GM19397 (cell line): ENCODE data around the gene DUSP21.
"Not testable (repeated sequence)": the region's sequence is repeated elsewhere in the genome, so short reads cannot be mapped to it uniquely, and the experiment has no call there.

Experiments
- ATAC-seq: cut with Tn5 transposase; IDR thresholded peaks from one replicate; pipeline ENCODE4 v1.9.1; 2021; ENCODE audit warnings: mild to moderate bottlenecking, moderate library complexity; ENCODE audit not compliant: unreplicated experiment

The DUSP21 gene

GRCh38 chrX:44843753-44844152, at the start of gene DUSP21:
Gene DUSP21 (plus strand): TSS chrX:44844021. CDS start chrX:44844133, 112 bp downstream.
- no peak for ATAC-seq

- ATAC-seq: no peak
Observed at GRCh38 chrX:44795945-44796450, 47.8 kb upstream of the DUSP21 start.

DNA sequence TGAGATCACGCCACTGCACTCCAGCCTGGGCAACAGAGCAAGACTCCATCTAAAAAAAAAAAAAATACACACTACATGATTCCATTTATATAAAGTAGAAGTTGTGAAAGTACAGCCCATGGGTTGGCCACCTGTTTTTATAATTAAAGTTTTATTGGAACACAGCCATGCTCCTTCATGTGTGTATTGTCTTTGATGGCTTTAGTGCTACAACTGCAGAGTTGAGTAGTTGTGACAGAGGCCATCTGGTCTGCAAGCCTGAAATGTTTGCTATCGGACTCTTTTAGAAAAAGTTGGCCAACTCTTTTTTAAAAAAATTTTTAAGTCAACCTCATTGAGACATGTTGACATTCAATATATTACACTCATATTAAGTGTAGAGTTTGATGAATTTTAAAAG, 41.2 kb upstream of the DUSP21 start:
- no peak for ATAC-seq

GRCh38 chrX:44815681-44816080, 28.1 kb upstream of the DUSP21 start:
- no peak for ATAC-seq

- ATAC-seq: no peak
Observed at GRCh38 chrX:44816367-44816766, 27.5 kb upstream of the DUSP21 start.

- ATAC-seq: no peak
Observed at GRCh38 chrX:44817029-44817428, 26.8 kb upstream of the DUSP21 start.

DNA sequence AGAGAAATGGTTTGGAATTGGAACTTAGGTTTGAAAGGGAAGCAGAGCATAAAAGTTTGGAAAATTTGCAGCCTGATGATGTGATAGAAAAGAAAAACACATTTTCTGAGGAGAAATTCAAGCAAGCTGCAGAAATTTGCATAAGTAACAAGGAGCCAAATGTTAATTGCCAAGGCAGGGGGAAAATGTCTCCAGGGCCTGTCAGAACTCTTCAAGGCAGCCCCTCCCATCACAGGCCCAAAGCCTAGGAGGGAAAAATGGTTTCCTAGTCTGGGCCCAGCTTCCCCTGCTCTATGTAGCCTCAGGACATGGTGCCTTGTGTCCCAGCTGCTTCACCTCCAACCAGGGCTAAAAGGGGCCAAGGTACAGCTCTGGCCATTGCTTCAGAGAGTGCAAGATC, 21.2 kb upstream of the DUSP21 start:
- ATAC-seq: no peak

GRCh38 chrX:44823193-44823592, 20.6 kb upstream of the DUSP21 start:
- ATAC-seq: not testable (repeated sequence)

GRCh38 chrX:44828008-44828605, 15.7 kb upstream of the DUSP21 start:
- no peak for ATAC-seq

DNA sequence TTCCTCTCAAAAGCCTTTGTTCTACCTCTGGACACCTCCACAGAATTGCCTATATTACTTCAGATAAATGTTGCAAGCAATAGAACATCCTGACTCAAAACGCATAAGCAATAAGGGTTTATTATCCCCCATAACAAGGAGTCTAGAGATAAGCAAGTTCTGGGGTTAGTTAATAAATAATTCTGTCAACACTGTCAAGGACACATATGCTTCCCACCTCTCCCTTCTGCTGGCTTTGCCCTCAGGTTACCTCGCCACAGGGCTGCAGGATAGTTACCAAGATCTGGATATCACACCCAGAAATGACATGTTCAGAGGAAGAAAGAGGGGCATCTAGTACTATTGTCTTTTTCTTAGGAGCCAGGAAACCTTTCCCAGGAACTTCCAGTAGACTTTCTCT, 14.0 kb upstream of the DUSP21 start:
- ATAC-seq: no peak

DNA sequence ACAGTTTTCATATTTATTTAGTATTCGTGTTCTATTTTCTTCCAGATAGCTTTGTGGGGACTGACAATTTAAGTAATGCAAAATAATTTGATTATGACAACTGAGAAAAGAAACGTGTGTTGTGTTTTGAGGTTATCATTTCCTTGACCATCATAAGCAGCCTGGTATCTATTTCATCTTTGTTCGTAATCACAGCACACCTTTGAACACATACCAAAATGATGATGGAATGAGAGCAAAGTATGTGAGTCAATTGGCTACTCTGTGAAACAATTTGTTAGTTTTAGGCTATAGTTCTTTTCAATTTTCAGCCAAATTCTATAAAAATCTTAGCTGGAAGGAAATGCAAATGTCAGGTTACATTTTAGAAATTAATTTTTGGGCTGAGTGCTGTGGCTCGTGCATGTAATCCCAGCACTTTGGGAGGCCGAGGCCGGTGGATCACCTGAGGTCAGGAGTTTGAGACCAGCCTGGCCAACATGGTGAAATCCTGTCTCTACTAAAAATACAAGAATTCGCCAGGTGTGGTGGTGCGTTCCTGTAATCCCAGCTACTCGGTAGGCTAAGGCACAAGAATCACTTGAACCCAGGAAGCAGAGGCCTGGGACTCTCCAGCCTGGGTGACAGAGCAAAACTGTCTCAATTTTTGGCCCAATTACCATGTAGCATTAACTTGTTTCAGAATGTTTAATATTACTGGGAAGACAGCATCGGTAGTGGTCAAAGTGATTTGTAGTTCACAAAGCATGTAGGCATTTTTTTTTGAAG, 1.1 kb upstream of the DUSP21 start:
- no peak for ATAC-seq

DNA sequence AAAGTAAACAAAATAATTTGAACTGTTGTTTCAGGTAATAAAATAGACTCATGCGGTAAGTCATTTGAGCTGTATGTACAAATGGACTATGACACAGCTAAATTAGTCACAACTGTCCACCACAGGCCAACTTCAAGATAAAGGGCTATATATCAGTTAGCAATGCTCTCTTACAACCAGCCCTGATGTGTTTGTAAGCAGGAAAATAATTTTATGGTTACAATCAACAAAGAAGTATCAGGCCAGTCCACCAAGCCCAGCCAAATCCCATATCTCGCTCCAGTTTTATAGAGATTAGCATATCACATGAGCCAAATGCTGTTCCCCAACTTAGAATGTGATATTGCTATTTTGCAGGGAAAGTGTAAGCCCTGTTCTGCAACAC, 511 bp upstream of the DUSP21 start:
- ATAC-seq: no peak

DNA sequence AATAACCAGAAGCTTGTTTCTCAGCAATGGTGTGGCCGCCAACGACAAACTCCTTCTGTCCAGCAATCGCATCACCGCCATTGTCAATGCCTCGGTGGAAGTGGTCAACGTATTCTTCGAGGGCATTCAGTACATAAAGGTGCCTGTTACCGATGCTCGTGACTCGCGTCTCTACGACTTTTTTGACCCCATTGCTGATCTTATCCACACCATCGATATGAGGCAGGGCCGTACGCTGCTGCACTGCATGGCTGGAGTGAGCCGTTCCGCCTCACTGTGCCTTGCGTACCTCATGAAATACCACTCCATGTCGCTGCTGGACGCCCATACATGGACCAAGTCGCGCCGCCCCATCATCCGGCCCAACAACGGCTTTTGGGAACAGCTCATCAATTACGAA, 383 bp downstream of the DUSP21 start:
- no peak for ATAC-seq

- ATAC-seq: not testable (repeated sequence)
Observed at GRCh38 chrX:44850891-44851290, 7.1 kb downstream of the DUSP21 start.

DNA sequence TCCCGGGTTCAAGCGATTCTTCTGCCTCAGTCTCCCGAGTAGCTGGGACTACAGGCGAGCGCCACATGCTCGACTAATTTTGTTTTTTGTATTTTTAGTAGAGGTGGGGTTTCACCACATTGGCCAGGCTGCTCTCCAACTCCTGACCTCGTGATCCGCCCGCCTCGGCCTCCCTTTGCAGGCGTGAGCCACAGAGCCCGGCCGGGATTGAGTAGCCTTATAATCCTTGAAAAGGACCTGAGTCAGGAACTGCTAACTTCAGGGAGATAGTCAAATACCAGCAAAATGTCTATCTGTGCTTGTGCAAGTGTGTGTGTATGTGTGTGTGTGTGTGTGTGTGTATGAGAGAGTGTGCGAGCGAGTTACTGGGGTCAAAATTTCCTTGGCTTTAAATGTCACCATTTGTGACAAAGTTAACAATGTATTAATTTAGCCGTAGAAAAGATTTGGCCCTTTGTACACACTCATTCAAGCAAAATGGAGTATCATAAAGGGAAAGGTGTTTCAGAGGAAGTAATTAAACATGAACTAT, 27.4 kb downstream of the DUSP21 start:
- ATAC-seq: no peak

DNA sequence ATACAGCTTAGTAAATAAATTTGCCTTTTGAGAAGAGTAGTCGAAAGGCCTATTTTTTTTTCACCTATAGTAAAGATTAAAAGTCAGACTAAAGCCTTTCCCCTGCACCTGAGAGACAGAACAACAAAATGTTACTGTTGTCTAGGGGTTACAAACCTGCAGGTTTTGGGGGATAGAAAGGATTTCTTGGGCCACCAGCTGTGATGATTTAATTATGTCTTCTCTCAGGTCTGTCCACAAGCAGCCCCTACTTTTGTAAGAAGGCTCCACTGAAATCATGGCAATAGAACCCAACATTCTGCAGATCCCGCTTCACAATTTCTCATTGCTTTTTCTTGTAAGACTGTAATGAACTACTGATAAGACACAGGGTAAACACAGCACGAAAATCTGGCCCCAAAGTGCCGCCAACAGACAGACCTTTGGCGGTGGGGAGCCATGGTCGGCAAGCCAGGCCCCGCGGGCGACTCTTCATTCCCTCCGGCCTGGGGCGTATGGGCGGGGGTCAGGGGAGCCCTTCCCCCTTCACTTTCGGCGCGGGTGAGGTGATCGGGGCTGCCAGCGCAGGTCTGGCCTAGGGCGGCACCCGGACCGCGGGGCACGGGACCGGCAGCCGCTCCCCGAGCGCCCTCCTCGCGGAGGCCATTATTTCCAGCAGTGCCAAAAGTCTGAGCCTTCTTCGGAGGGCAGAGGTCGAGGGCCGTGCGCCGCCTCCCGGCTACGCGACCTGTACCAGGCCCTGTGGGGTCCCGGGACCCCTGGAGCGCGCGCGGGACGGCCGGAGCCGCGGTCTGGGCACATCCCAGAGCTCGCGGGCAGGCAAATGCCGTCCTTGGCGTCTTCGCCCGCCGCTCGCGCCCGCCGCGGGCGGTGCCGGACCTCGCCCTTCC, 28.4 kb downstream of the DUSP21 start:
- peak; percentile 31 for ATAC-seq

DNA sequence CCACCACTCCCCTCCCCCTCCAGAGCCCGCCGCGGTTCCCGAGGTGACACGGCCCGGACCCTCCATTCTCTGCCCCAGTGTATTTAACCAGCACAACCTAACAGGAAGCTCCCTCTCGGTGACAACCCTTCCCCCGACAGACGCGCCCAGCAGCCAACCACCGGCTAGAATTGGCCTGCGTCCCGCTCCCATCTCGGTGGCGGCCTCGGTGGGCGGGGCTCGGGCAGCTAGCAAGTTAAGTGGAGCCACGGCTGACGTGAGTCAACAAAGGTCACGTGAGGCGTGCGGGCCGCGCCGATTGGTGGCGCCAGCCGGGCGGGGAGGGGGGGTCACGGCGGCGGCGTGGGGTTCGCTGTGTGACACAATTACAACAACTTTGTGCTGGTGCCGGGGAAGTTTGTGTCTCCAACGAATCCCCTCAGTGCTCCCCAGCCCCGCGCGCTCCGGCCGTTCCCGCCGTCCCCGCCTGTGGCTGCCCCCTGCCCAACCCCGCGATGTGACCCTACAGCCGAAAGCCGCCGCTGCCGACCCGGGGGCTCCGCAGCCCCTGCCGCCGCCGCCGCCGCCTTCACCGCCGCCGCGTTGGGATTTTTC, 29.1 kb downstream of the DUSP21 start, which contains the start of gene KDM6A:
KDM6A (plus strand) TSS at position 368 of the 594 bp plus-strand sequence. CDS start 364 bp downstream, outside the sequence.
- ATAC-seq: peak; percentile 86

- ATAC-seq: no peak
Observed at GRCh38 chrX:44873415-44874276, 29.8 kb downstream of the DUSP21 start.

GRCh38 chrX:44874420-44875184, 30.8 kb downstream of the DUSP21 start:
- ATAC-seq: no peak
